NK-92 treated with Interleukin-12 subunit alpha and Interleukin-12 subunit beta, amount 100 ng/mL, for 24 hours (cell line): ENCODE data around the gene PPP2R2B.
"Not testable (repeated sequence)": the region's sequence is repeated elsewhere in the genome, so short reads cannot be mapped to it uniquely, and the experiment has no call there.

Experiments
- DNase-seq: peaks from one replicate; lab custom pipeline; 2025; lab: John Stamatoyannopoulos, UW

Gene PPP2R2B

GRCh38 chr5:146647656-146648199, 230.8 kb downstream of the PPP2R2B start:
- no peak for DNase-seq

- no peak for DNase-seq
Measured at GRCh38 chr5:146646441-146646840, 232.1 kb downstream of the PPP2R2B start.

- DNase-seq = no peak
Measured at GRCh38 chr5:146645342-146645741, 233.2 kb downstream of the PPP2R2B start.

- DNase-seq = no peak
Measured at GRCh38 chr5:146644831-146645230, 233.7 kb downstream of the PPP2R2B start.

- no peak for DNase-seq
Measured at GRCh38 chr5:146643776-146644175, 234.8 kb downstream of the PPP2R2B start.

GRCh38 chr5:146642410-146642809, 236.1 kb downstream of the PPP2R2B start:
- DNase-seq = no peak

- no peak for DNase-seq
Measured at GRCh38 chr5:146641941-146642340, 236.6 kb downstream of the PPP2R2B start.

- no peak for DNase-seq
Measured at GRCh38 chr5:146640285-146640896, 238.2 kb downstream of the PPP2R2B start.

GRCh38 chr5:146635443-146635842, 243.1 kb downstream of the PPP2R2B start:
- no peak for DNase-seq

GRCh38 chr5:146633323-146633764, 245.2 kb downstream of the PPP2R2B start:
- no peak for DNase-seq

- no peak for DNase-seq
Measured at GRCh38 chr5:146632620-146633322, 245.8 kb downstream of the PPP2R2B start.

GRCh38 chr5:146630472-146630871, 248.1 kb downstream of the PPP2R2B start:
- no peak for DNase-seq

GRCh38 chr5:146628950-146629349, 249.6 kb downstream of the PPP2R2B start:
- no peak for DNase-seq

GRCh38 chr5:146626936-146627335, 251.6 kb downstream of the PPP2R2B start:
- DNase-seq = no peak

- DNase-seq = no peak
Measured at GRCh38 chr5:146624179-146624578, 254.4 kb downstream of the PPP2R2B start.

GRCh38 chr5:146623666-146624065, 254.9 kb downstream of the PPP2R2B start:
- no peak for DNase-seq

GRCh38 chr5:146623009-146623408, 255.5 kb downstream of the PPP2R2B start:
- no peak for DNase-seq

- no peak for DNase-seq
Measured at GRCh38 chr5:146622391-146622790, 256.2 kb downstream of the PPP2R2B start.

GRCh38 chr5:146620669-146621051, 257.9 kb downstream of the PPP2R2B start:
- DNase-seq = no peak

GRCh38 chr5:146620031-146620668, 258.4 kb downstream of the PPP2R2B start:
- DNase-seq = no peak

GRCh38 chr5:146618434-146618833, 260.1 kb downstream of the PPP2R2B start:
- DNase-seq = no peak

- not testable (repeated sequence) for DNase-seq
Measured at GRCh38 chr5:146609731-146610130, 268.8 kb downstream of the PPP2R2B start.
